DOHH2 (cell line): Measurements from ENCODE around the gene KIAA1958.

Source experiments
- H3F3A ChIP-seq: fragments of 200-600 bp; sonication (generic), shearing (Covaris generic); 2 replicates; pipeline ENCODE4 v1.6.0; 2016; ENCODE audit warnings: antibody characterized with exemption, mild to moderate bottlenecking; ENCODE audit not compliant: control insufficient read depth, insufficient read depth
- H3K27ac ChIP-seq: fragments of 200-600 bp; sonication (generic); 2 replicates; pipeline ENCODE4 v1.5.1; 2014; ENCODE audit warnings: low read depth, mild to moderate bottlenecking, low read length, moderate library complexity
- H3K27me3 ChIP-seq: fragments of 200-600 bp; sonication (generic); 2 replicates; pipeline ENCODE4 v1.6.1; 2014; ENCODE audit warnings: mild to moderate bottlenecking, low read length, mixed read lengths; ENCODE audit not compliant: control insufficient read depth
- H3K36me3 ChIP-seq: fragments of 200-600 bp; sonication (generic); 2 replicates; pipeline ENCODE4 v1.6.1; 2014; ENCODE audit warnings: mild to moderate bottlenecking, low read length, moderate library complexity, mixed read lengths; ENCODE audit not compliant: control insufficient read depth
- H3K4me1 ChIP-seq: fragments of 200-600 bp; sonication (generic); 2 replicates; pipeline ENCODE4 v1.6.1; 2014; ENCODE audit warnings: mild to moderate bottlenecking, low read length, mixed read lengths; ENCODE audit not compliant: control insufficient read depth
- H3K4me2 ChIP-seq: fragments of 200-600 bp; sonication (generic); 2 replicates; pipeline ENCODE4 v1.6.0; 2014; ENCODE audit warnings: mild to moderate bottlenecking, low read length, moderate library complexity
- H3K4me3 ChIP-seq: fragments of 200-600 bp; sonication (generic); 2 replicates; pipeline ENCODE4 v1.5.1; 2014; ENCODE audit warnings: mild to moderate bottlenecking, low read length, mixed read lengths
- H3K79me2 ChIP-seq: fragments of 200-600 bp; sonication (generic); 2 replicates; pipeline ENCODE4 v1.6.1; 2014; ENCODE audit warnings: mild to moderate bottlenecking, low read length, mixed read lengths; ENCODE audit not compliant: control insufficient read depth
- H3K9me2 ChIP-seq: fragments of 200-600 bp; sonication (generic); replicated peaks from 2 replicates; pipeline ENCODE4 v1.6.1; 2014; ENCODE audit warnings: mild to moderate bottlenecking, low read length, mixed read lengths; ENCODE audit not compliant: control insufficient read depth
- H3K9me3 ChIP-seq: fragments of 200-600 bp; sonication (generic); 2 replicates; pipeline ENCODE4 v1.6.1; 2014; ENCODE audit warnings: antibody characterized with exemption, low read length, mixed read lengths; ENCODE audit not compliant: control insufficient read depth, insufficient read depth
- H4K20me1 ChIP-seq: fragments of 200-600 bp; sonication (generic); 2 replicates; pipeline ENCODE4 v1.6.0; 2014; ENCODE audit warnings: low read depth, mild to moderate bottlenecking, antibody characterized with exemption, low read length, moderate library complexity; ENCODE audit not compliant: control insufficient read depth, insufficient read depth
- CTCF ChIP-seq: fragments of 200-600 bp; sonication (generic); IDR thresholded peaks from one replicate; pipeline ENCODE4 v1.5.1; 2014; ENCODE audit warnings: antibody characterized with exemption, mild to moderate bottlenecking, low read depth, low read length; ENCODE audit not compliant: poor library complexity, severe bottlenecking
- EZH2phosphoT487 ChIP-seq: fragments of 200-600 bp; sonication (generic); IDR thresholded peaks from 2 replicates; pipeline ENCODE4 v1.6.1; 2017; ENCODE audit warnings: borderline replicate concordance, mild to moderate bottlenecking, antibody characterized with exemption, low read length, moderate library complexity, mixed read lengths

Gene KIAA1958

DNA sequence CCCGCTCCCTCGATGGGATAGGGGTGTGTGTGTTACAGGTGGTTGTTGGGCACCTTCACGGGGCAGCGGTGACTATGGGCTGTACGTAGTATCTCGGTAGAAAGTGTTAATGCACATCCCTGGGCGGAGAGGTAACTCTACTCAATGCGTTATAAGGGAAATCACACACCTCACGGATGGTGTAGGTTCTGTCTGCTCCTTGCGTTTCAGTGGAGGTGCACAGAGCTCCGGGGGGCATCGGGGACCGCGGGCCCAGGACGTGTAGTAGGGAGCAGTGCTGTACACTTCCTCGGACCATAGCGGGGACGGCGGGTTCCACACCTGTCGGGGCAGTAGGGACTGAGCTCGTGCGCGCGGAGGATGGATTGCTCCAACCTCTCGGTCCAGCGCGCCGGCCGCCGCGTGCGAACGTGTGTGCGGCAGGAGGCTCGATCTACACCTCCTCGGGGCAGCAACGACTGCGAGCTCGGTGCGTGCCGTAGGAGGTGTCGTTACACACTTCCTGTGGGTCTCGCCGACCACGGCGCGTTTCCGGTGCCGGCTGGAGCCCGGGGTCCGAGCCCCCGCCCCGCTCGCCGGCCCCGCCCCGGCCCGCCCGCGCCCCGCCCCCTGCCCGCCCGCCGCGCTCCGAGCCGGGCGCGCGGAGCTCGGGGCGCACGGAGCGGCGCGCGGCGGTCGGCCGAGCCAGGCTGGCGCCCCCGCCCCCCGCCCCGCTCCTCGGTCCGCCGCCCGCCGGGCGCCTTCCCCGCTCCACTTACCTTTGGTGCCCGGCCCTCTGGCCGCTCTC, at the start of gene KIAA1958:
Gene KIAA1958, plus strand, starts transcription at position 607 of the 787 bp plus-strand sequence. CDS start 87,254 bp downstream, outside the sequence.
- Histone ChIP-seq H3K4me1 (peaks cover 30% of the 10 kb centered on the region), H3K36me3 (0 out of 2 replicates have a peak, but pooled peaks cover 3% of the 10 kb centered on the region), H3K9me3 (no peaks in the 10 kb centered on the region), H3K79me2 (peaks cover 55% of the 10 kb centered on the region), H3K9me2 (no peaks in the 10 kb centered on the region), H3K27me3 (no peaks in the 10 kb centered on the region), H3F3A (no peaks in the 10 kb centered on the region), H3K4me2 (peak within 1 kb of the TSS; percentile 77), H4K20me1 (no peaks in the 10 kb centered on the region), H3K4me3 (peak within 1 kb of the TSS; percentile 89), H3K27ac (peak within 1 kb of the TSS; percentile 64)
- TF ChIP-seq EZH2phosphoT487 (no peak), CTCF (no peak)

- TF ChIP-seq CTCF, result no peak
- TF ChIP-seq EZH2phosphoT487, result no peak
- no peak overlapping the region for H3K4me3 ChIP-seq
- no peaks in the 10 kb centered on the region; the same call in 1 of the 2 replicates for H3F3A ChIP-seq
- H3K27ac ChIP-seq, result no peak overlapping the region
- H3K4me1 ChIP-seq, result no peaks in the 10 kb centered on the region
- H4K20me1 ChIP-seq, result no peaks in the 10 kb centered on the region
- H3K27me3 ChIP-seq, result no peaks in the 10 kb centered on the region
- no peaks in the 10 kb centered on the region for H3K9me3 ChIP-seq
- no peaks in the 10 kb centered on the region for H3K9me2 ChIP-seq
- H3K36me3 ChIP-seq, result no peaks in the 10 kb centered on the region
- H3K4me2 ChIP-seq, result no peak overlapping the region
- H3K79me2 ChIP-seq, result no peaks in the 10 kb centered on the region
These were observed 49.2 kb upstream of the KIAA1958 start for GRCh38 chr9:112437406-112437805.

DNA sequence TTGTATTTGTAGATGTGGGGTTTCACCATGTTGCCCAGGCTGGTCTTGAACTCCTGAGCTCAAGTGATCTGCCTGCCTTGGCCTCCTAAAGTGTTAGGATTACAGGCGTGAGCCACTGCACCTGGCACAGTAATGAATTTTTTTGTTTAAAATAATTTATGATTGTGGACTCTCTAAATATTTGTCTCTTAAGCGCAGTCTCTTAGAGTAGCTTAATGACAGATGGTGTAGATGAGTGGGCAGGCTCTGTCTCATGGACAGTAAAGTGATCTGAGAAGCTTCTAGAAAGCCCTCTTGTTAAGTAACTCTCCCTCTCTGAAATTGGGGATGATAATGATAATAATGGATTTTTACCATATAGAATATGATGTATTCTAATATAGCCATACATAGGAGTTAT, 47.5 kb upstream of the KIAA1958 start:
- H4K20me1 ChIP-seq, result no peaks in the 10 kb centered on the region
- H3K4me3 ChIP-seq, result no peak overlapping the region
- H3K36me3 ChIP-seq, result no peaks in the 10 kb centered on the region
- H3K9me3 ChIP-seq, result no peaks in the 10 kb centered on the region
- H3K79me2 ChIP-seq, result no peaks in the 10 kb centered on the region
- no peaks in the 10 kb centered on the region; the same call in 1 of the 2 replicates for H3F3A ChIP-seq
- no peak for TF ChIP-seq CTCF
- TF ChIP-seq EZH2phosphoT487, result no peak
- no peaks in the 10 kb centered on the region for H3K27me3 ChIP-seq
- no peak overlapping the region for H3K4me2 ChIP-seq
- no peaks in the 10 kb centered on the region for H3K4me1 ChIP-seq
- H3K27ac ChIP-seq, result no peak overlapping the region
- no peaks in the 10 kb centered on the region for H3K9me2 ChIP-seq
